HepG2 (cell line): ENCODE measurements around the gene MPI. TPM values are rescaled to one million over a fixed set of nuclear protein-coding genes. Genes with fewer than 3 reads are reported as not detected.
A peak's percentile ranks its signal among the peaks of the same experiment; 100 is the strongest.

Source experiments
- ARID3A ChIP-seq: IDR thresholded peaks from 2 replicates; pipeline ENCODE4 v1.6.1; 2012; ENCODE audit warnings: low read depth, low read length, improper control_type of control experiment
- FOXM1 ChIP-seq: sonication (generic); formaldehyde crosslinking; IDR thresholded peaks from 2 replicates; pipeline ENCODE4 v1.5.0; 2020; ENCODE audit warnings: missing genetic modification reagents
- FOXO1 ChIP-seq: sonication (generic); formaldehyde crosslinking; IDR thresholded peaks from 2 replicates; pipeline ENCODE4 v1.4.0; 2020; ENCODE audit warnings: missing genetic modification reagents
- GATA4 ChIP-seq: sonication (generic); IDR thresholded peaks from 2 replicates; pipeline ENCODE4 v1.6.1; 2016; ENCODE audit warnings: antibody characterized with exemption, low read depth, borderline replicate concordance
- HNF4A ChIP-seq: sonication (generic); formaldehyde crosslinking; IDR thresholded peaks from 2 replicates; pipeline ENCODE4 v1.4.0; 2020; ENCODE audit warnings: missing genetic modification reagents
- MED8 ChIP-seq: sonication (generic); formaldehyde crosslinking; IDR thresholded peaks from 2 replicates; pipeline ENCODE4 v1.8.1; 2023; ENCODE audit warnings: mild to moderate bottlenecking, missing genetic modification reagents; ENCODE audit not compliant: insufficient replicate concordance
- PHF21A ChIP-seq: sonication (generic); formaldehyde crosslinking; IDR thresholded peaks from 2 replicates; pipeline ENCODE4 v1.5.0; 2020; ENCODE audit warnings: mild to moderate bottlenecking, missing genetic modification reagents
- REXO4 ChIP-seq: sonication (generic); formaldehyde crosslinking; IDR thresholded peaks from 2 replicates; pipeline ENCODE4 v1.8.0; 2022; ENCODE audit warnings: missing genetic modification reagents, mild to moderate bottlenecking, borderline replicate concordance
- RNF219 ChIP-seq: sonication (generic); formaldehyde crosslinking; IDR thresholded peaks from 2 replicates; pipeline ENCODE4 v1.5.0; 2020; ENCODE audit warnings: mild to moderate bottlenecking, missing genetic modification reagents
- RXRB ChIP-seq: IDR thresholded peaks from 2 replicates; pipeline ENCODE4 v1.6.1; 2016; ENCODE audit warnings: borderline replicate concordance, missing genetic modification reagents, missing compliant biosample characterization
- SIN3A ChIP-seq: IDR thresholded peaks from 2 replicates; pipeline ENCODE4 v1.6.1; 2011; ENCODE audit warnings: low read depth, mild to moderate bottlenecking, control low read depth, low read length, borderline replicate concordance
- TFDP2 ChIP-seq: sonication (generic); formaldehyde crosslinking; IDR thresholded peaks from 2 replicates; pipeline ENCODE4 v1.4.0; 2020; ENCODE audit warnings: missing genetic modification reagents
- TOPORS ChIP-seq: sonication (generic); formaldehyde crosslinking; IDR thresholded peaks from 2 replicates; pipeline ENCODE4 v1.8.0; 2023; ENCODE audit warnings: mild to moderate bottlenecking, missing genetic modification reagents
- ZNF512B ChIP-seq: sonication (generic); formaldehyde crosslinking; IDR thresholded peaks from 2 replicates; pipeline ENCODE4 v1.5.1; 2020; ENCODE audit warnings: missing genetic modification reagents, mild to moderate bottlenecking, borderline replicate concordance
- ZNF570 ChIP-seq: sonication (generic); formaldehyde crosslinking; IDR thresholded peaks from 2 replicates; pipeline ENCODE4 v1.4.0; 2020; ENCODE audit warnings: mild to moderate bottlenecking, missing genetic modification reagents, borderline replicate concordance
- ZNF576 ChIP-seq: sonication (generic); formaldehyde crosslinking; IDR thresholded peaks from 2 replicates; pipeline ENCODE4 v1.4.0; 2020; ENCODE audit warnings: mild to moderate bottlenecking, missing genetic modification reagents
- ZNF800 ChIP-seq: sonication (generic); formaldehyde crosslinking; IDR thresholded peaks from 2 replicates; pipeline ENCODE4 v1.4.0; 2020; ENCODE audit warnings: missing genetic modification reagents
- polyA plus RNA-seq, 8 experiments: library from polyadenylated mRNA; depleted of rRNA in 3 of 8; stranded (reverse) in 7 of 8; unstranded in 1 of 8; fragments of >200 nt; fragmentation: Illumina TruSeq in 4 of 8; extraction: Trizol in 4 of 8; gene quantifications; 2 replicates each; pipeline versions ENCODE4 v1.2.1 to v1.2.3, GENCODE V29; 2011 to 2016; ENCODE audit warnings: low read depth in 4 of 8, missing spikeins in 1 of 8, mixed read lengths in 1 of 8; ENCODE audit not compliant: insufficient read depth in 1 of 8
- total RNA-seq, 5 experiments: library from RNA; depleted of rRNA; stranded (reverse); fragments of >200 nt; fragmentation: Illumina TruSeq; extraction: Trizol; gene quantifications; 2 replicates each; pipeline ENCODE4 v1.2.3, GENCODE V29; 2016; ENCODE audit warnings: low read depth in 1 of 5

MPI gene
- total and polyA plus RNA-seq, 2 of the 13 experiments (the other 11 are each of a cell fraction or from before 2014, with no cell fraction given), result 36.9 to 63.5 TPM

GRCh38 chr15:74889390-74889882 is 406 bp upstream of the MPI start (continued):
- TF ChIP-seq RNF219 (CRISPR knock-in tag) (no peak), REXO4 (CRISPR knock-in tag) (no peak), ZNF800 (CRISPR knock-in tag) (peak; percentile 27; the same call in 1 of the 2 replicates), HNF4A (CRISPR knock-in tag) (peak; percentile 16; the same call in 1 of the 2 replicates), FOXO1 (CRISPR knock-in tag) (no peak), PHF21A (no peak; the same call in 1 of the 2 replicates), MED8 (CRISPR knock-in tag) (no peak), GATA4 (no peak), TOPORS (CRISPR knock-in tag) (peak; percentile 80; the same call in 1 of the 2 replicates), ARID3A (no peak), SIN3A (no peak), RXRB (0 out of 2 replicates have a peak, but pooled peaks have one; percentile 6), ZNF570 (CRISPR knock-in tag) (no peak), TFDP2 (peak; percentile 80), ZNF512B (CRISPR knock-in tag) (0 out of 2 replicates have a peak, but pooled peaks have one; percentile 7), FOXM1 (CRISPR knock-in tag) (no peak), ZNF576 (CRISPR knock-in tag) (0 out of 2 replicates have a peak, but pooled peaks have one; percentile 49)
